H9 (cell line): ENCODE measurements around the gene CHSY1. TPM values are rescaled to one million over a fixed set of nuclear protein-coding genes. Genes with fewer than 3 reads are reported as not detected.

Experiments used
- DNase-seq: peaks from one replicate; pipeline ENCODE4 v3.0.0-alpha.2; 2017
- H2AFZ ChIP-seq: one replicate; pipeline ENCODE4 v1.6.1; 2013; ENCODE audit warnings: mild to moderate bottlenecking, low read length, control low read depth, moderate library complexity
- H2AK5ac ChIP-seq: 2 replicates; pipeline ENCODE4 v1.6.1; 2013; ENCODE audit warnings: low read length, control low read depth, mixed read lengths; ENCODE audit not compliant: insufficient read length
- H2BK120ac ChIP-seq: one replicate; pipeline ENCODE4 v1.6.1; 2013; ENCODE audit warnings: low read depth, mild to moderate bottlenecking, low read length, control low read depth, inconsistent platforms; ENCODE audit not compliant: poor library complexity, severe bottlenecking
- H2BK12ac ChIP-seq: 2 replicates; pipeline ENCODE4 v1.6.1; 2013; ENCODE audit warnings: low read length, control low read depth, mixed read lengths, low read depth; ENCODE audit not compliant: insufficient read length
- H2BK15ac ChIP-seq: 2 replicates; pipeline ENCODE4 v1.6.1; 2013; ENCODE audit warnings: low read depth, low read length, control low read depth
- H2BK20ac ChIP-seq: one replicate; pipeline ENCODE4 v1.6.1; 2013; ENCODE audit warnings: low read depth, mild to moderate bottlenecking, low read length, control low read depth, inconsistent platforms; ENCODE audit not compliant: poor library complexity, severe bottlenecking
- H2BK5ac ChIP-seq: 2 replicates; pipeline ENCODE4 v1.6.1; 2013; ENCODE audit warnings: low read length, control low read depth, mixed read lengths; ENCODE audit not compliant: insufficient read length
- H3K14ac ChIP-seq: 2 replicates; pipeline ENCODE4 v1.6.1; 2013; ENCODE audit warnings: low read length, control low read depth; ENCODE audit not compliant: insufficient read depth
- H3K18ac ChIP-seq: 2 replicates; pipeline ENCODE4 v1.6.1; 2013; ENCODE audit warnings: low read depth, mild to moderate bottlenecking, mixed read lengths, low read length, control low read depth; ENCODE audit not compliant: insufficient read length
- H3K23ac ChIP-seq: 2 replicates; pipeline ENCODE4 v1.6.1; 2013; ENCODE audit warnings: low read length, control low read depth, mixed read lengths, low read depth; ENCODE audit not compliant: insufficient read length
- H3K23me2 ChIP-seq: 2 replicates; pipeline ENCODE4 v1.6.1; 2013; ENCODE audit warnings: low read depth, mild to moderate bottlenecking, mixed read lengths, low read length, control low read depth; ENCODE audit not compliant: insufficient read length, poor library complexity, severe bottlenecking
- H3K27ac ChIP-seq: 2 replicates; pipeline ENCODE4 v1.5.1; 2013; ENCODE audit warnings: low read length, control low read depth, mixed read lengths, low read depth; ENCODE audit not compliant: insufficient read length
- H3K27me3 ChIP-seq: 2 replicates; pipeline ENCODE4 v1.6.1; 2013; ENCODE audit warnings: low read length, control low read depth, inconsistent platforms; ENCODE audit not compliant: insufficient read depth
- H3K4ac ChIP-seq: 2 replicates; pipeline ENCODE4 v1.6.1; 2013; ENCODE audit warnings: low read depth, mild to moderate bottlenecking, control low read depth, inconsistent platforms, low read length, moderate library complexity
- H3K4me1 ChIP-seq: 2 replicates; pipeline ENCODE4 v1.6.1; 2013; ENCODE audit warnings: low read length, control low read depth, inconsistent platforms; ENCODE audit not compliant: insufficient read depth
- H3K4me2 ChIP-seq: 2 replicates; pipeline ENCODE4 v1.6.1; 2013; ENCODE audit warnings: low read length, control low read depth, mixed read lengths; ENCODE audit not compliant: insufficient read length, insufficient read depth
- H3K56ac ChIP-seq: 2 replicates; pipeline ENCODE4 v1.6.1; 2013; ENCODE audit warnings: low read depth, mild to moderate bottlenecking, mixed read lengths, low read length, control low read depth; ENCODE audit not compliant: insufficient read length
- H3K79me1 ChIP-seq: 2 replicates; pipeline ENCODE4 v1.6.1; 2013; ENCODE audit warnings: low read depth, mild to moderate bottlenecking, moderate library complexity, low read length, control low read depth, inconsistent platforms; ENCODE audit not compliant: insufficient read depth, poor library complexity, severe bottlenecking
- H3K79me2 ChIP-seq: 2 replicates; pipeline ENCODE4 v1.6.1; 2013; ENCODE audit warnings: low read length, control low read depth, inconsistent platforms; ENCODE audit not compliant: insufficient read depth
- H3K9ac ChIP-seq: 2 replicates; pipeline ENCODE4 v1.6.1; 2013; ENCODE audit warnings: low read length, control low read depth, mixed read lengths; ENCODE audit not compliant: insufficient read length; ENCODE audit errors: extremely low read depth
- H3K9me3 ChIP-seq: one replicate; pipeline ENCODE4 v1.6.1; 2013; ENCODE audit warnings: low read depth, low read length, inconsistent platforms; ENCODE audit not compliant: control insufficient read depth
- H3T11ph ChIP-seq: one replicate; pipeline ENCODE4 v1.6.1; 2013; ENCODE audit warnings: mild to moderate bottlenecking, low read length, control low read depth, inconsistent platforms
- H4K20me1 ChIP-seq: one replicate; pipeline ENCODE4 v1.6.1; 2013; ENCODE audit not compliant: control insufficient read depth, insufficient read length, insufficient read depth
- H4K5ac ChIP-seq: 2 replicates; pipeline ENCODE4 v1.6.1; 2013; ENCODE audit warnings: low read depth, mild to moderate bottlenecking, mixed read lengths, low read length, control low read depth; ENCODE audit not compliant: insufficient read length
- H4K8ac ChIP-seq: replicated peaks from 2 replicates; pipeline ENCODE4 v1.6.1; 2013; ENCODE audit warnings: low read length, control low read depth, mixed read lengths, low read depth; ENCODE audit not compliant: insufficient read length
- H4K91ac ChIP-seq: 2 replicates; pipeline ENCODE4 v1.6.1; 2013; ENCODE audit warnings: low read depth, mild to moderate bottlenecking, moderate library complexity, mixed read lengths, low read length, control low read depth; ENCODE audit not compliant: insufficient read length
- H3K27ac Mint-ChIP-seq, 3 experiments: 2 replicates in 2 of 3; 3 replicates in 1 of 3; pipeline ENCODE4 v1.8.0; 2020 to 2021; ENCODE audit warnings: mixed read lengths in 3 of 3, mild to moderate bottlenecking in 1 of 3, moderate library complexity in 1 of 3
- H3K27me3 Mint-ChIP-seq: 2 replicates; pipeline ENCODE4 v1.8.0; 2021; ENCODE audit warnings: low read depth, mild to moderate bottlenecking, moderate library complexity, mixed read lengths
- H3K36me3 Mint-ChIP-seq, 3 experiments: 2 replicates in 2 of 3; 3 replicates in 1 of 3; pipeline ENCODE4 v1.8.0; 2020 to 2021; ENCODE audit warnings: low read depth in 3 of 3, mixed read lengths in 3 of 3; ENCODE audit not compliant: insufficient read depth in 1 of 3
- H3K4me1 Mint-ChIP-seq, 2 experiments: 2 replicates each; pipeline ENCODE4 v1.8.0; 2020; ENCODE audit warnings: mixed read lengths in 2 of 2
- H3K4me3 Mint-ChIP-seq, 2 experiments: 2 replicates in 1 of 2; 3 replicates in 1 of 2; pipeline ENCODE4 v1.8.0; 2020 to 2021; ENCODE audit warnings: mild to moderate bottlenecking in 2 of 2, mixed read lengths in 2 of 2, moderate library complexity in 1 of 2
- H3K9me3 Mint-ChIP-seq, 2 experiments: 2 replicates in 1 of 2; 3 replicates in 1 of 2; pipeline ENCODE4 v1.8.0; 2020; ENCODE audit warnings: mild to moderate bottlenecking in 2 of 2, mixed read lengths in 2 of 2, moderate library complexity in 1 of 2
- CTCF ChIP-seq: fragments of 200-600 bp; sonication (generic); conservative IDR thresholded peaks from 3 replicates; pipeline ENCODE4 v1.8.0; 2021; ENCODE audit warnings: antibody characterized with exemption, mild to moderate bottlenecking
- WGBS: extraction: QIAGEN DNeasy Blood & Tissue Kit; methylation state at CpG from one replicate; pipeline ENCODE4 v1.1.7; 2013; ENCODE audit warnings: missing lambda C conversion rate, low lambda C conversion rate, mixed read lengths; ENCODE audit not compliant: insufficient read length; ENCODE audit errors: extremely low coverage; 5-methylcytosine and 5-hydroxymethylcytosine counted together
- total RNA-seq: library from RNA; stranded (reverse); gene quantifications from 2 replicates; pipeline ENCODE4 v1.2.1, GENCODE V29; 2021

The CHSY1 gene
- total RNA-seq, 1 experiment from 2014 or later: 68.3 TPM

- Mint-ChIP-seq H3K4me3 (peak overlapping the region; percentile 92 to 95), H3K27me3 (peaks cover 2% of the 10 kb centered on the region), H3K9me3 (no peaks in the 10 kb centered on the region), H3K27ac (no peak overlapping the region; a peak in 1 of 7 replicates), H3K36me3 (peaks cover 3 to 10% (median 9%) of the 10 kb centered on the region in 3 experiments; a peak in 6 of 7 replicates), H3K4me1 (peaks cover 41 to 65% of the 10 kb centered on the region in 2 experiments)
- Histone ChIP-seq H3K4me2 (peak overlapping the region; percentile 77), H4K5ac (no peak overlapping the region), H2AK5ac (no peak overlapping the region), H3K9me3 (no peaks in the 10 kb centered on the region), H3K9ac (peak overlapping the region; percentile 81), H3K27ac (no peak overlapping the region), H3K23me2 (peaks cover 14% of the 10 kb centered on the region), H2BK15ac (no peak overlapping the region), H3K56ac (no peak overlapping the region), H4K91ac (no peak overlapping the region), H3K4me1 (no peaks in the 10 kb centered on the region; the same call in 1 of the 2 replicates), H3K23ac (no peak overlapping the region), H2BK120ac (no peak overlapping the region), H3K18ac (no peak overlapping the region), H2AFZ (no peak overlapping the region), H3T11ph (no peak overlapping the region), H2BK12ac (no peak overlapping the region), H3K4ac (no peak overlapping the region), H2BK5ac (no peak overlapping the region), H4K8ac (no peak overlapping the region), H3K79me2 (peaks cover 45% of the 10 kb centered on the region), H2BK20ac (no peak overlapping the region), H3K14ac (peak overlapping the region; percentile 81; the same call in 1 of the 2 replicates), H3K27me3 (no peaks in the 10 kb centered on the region), H4K20me1 (no peaks in the 10 kb centered on the region), H3K79me1 (no peaks in the 10 kb centered on the region)
- no CpG with 5 or more reads among the region's 6 CpGs for WGBS
- no peak for TF ChIP-seq CTCF
- no peak for DNase-seq
Measured at GRCh38 chr15:101250341-101250831, 1.5 kb downstream of the CHSY1 start.
